MM.1S (cell line): Measurements from ENCODE around the gene PIP4K2A.
A peak's percentile ranks its signal among the peaks of the same experiment; 100 is the strongest.

Source experiments
- DNase-seq: peaks from one replicate; pipeline ENCODE4 v3.0.0-alpha.2; 2015
- H2AFZ ChIP-seq: fragments of 300-600 bp; sonication (generic); 2 replicates; pipeline ENCODE4 v1.6.0; 2016; ENCODE audit warnings: antibody characterized with exemption, low read length
- H3F3A ChIP-seq: fragments of 300-600 bp; sonication (generic); 2 replicates; pipeline ENCODE4 v1.6.1; 2016; ENCODE audit warnings: mild to moderate bottlenecking, antibody characterized with exemption, low read length, moderate library complexity, mixed read lengths; ENCODE audit not compliant: insufficient read depth
- H3K27ac ChIP-seq: fragments of 300-600 bp; sonication (generic); 2 replicates; pipeline ENCODE4 v1.5.1; 2016; ENCODE audit warnings: mild to moderate bottlenecking, low read length
- H3K27me3 ChIP-seq: fragments of 300-600 bp; sonication (generic); replicated peaks from 2 replicates; pipeline ENCODE4 v1.6.0; 2016; ENCODE audit warnings: low read length; ENCODE audit not compliant: insufficient read depth
- H3K36me3 ChIP-seq: fragments of 300-600 bp; sonication (generic); replicated peaks from 2 replicates; pipeline ENCODE4 v1.6.1; 2016; ENCODE audit warnings: mild to moderate bottlenecking, low read length, mixed read lengths; ENCODE audit not compliant: insufficient read depth
- H3K4me1 ChIP-seq: fragments of 300-600 bp; sonication (generic); 2 replicates; pipeline ENCODE4 v1.6.1; 2016; ENCODE audit warnings: low read length, mixed read lengths
- H3K4me2 ChIP-seq: fragments of 300-600 bp; sonication (generic); 2 replicates; pipeline ENCODE4 v1.6.0; 2016; ENCODE audit warnings: low read depth, low read length
- H3K4me3 ChIP-seq: fragments of 300-600 bp; sonication (generic); 2 replicates; pipeline ENCODE4 v1.5.1; 2016; ENCODE audit warnings: low read length, mixed read lengths
- H3K79me2 ChIP-seq: fragments of 300-600 bp; sonication (generic); 2 replicates; pipeline ENCODE4 v1.6.1; 2016; ENCODE audit warnings: mixed run types, low read length, mixed read lengths
- H3K9ac ChIP-seq: fragments of 300-600 bp; sonication (generic); 2 replicates; pipeline ENCODE4 v1.6.1; 2016; ENCODE audit warnings: low read length, mixed read lengths
- H3K9me2 ChIP-seq: fragments of 300-600 bp; sonication (generic); replicated peaks from 2 replicates; pipeline ENCODE4 v1.6.1; 2016; ENCODE audit warnings: mild to moderate bottlenecking, low read length, mixed read lengths; ENCODE audit not compliant: insufficient read depth
- H3K9me3 ChIP-seq: fragments of 300-600 bp; sonication (generic); replicated peaks from 2 replicates; pipeline ENCODE4 v1.6.1; 2016; ENCODE audit warnings: mild to moderate bottlenecking, low read length, mixed read lengths; ENCODE audit not compliant: insufficient read depth
- H4K20me1 ChIP-seq: fragments of 300-600 bp; sonication (generic); 2 replicates; pipeline ENCODE4 v1.6.1; 2016; ENCODE audit warnings: mild to moderate bottlenecking, low read length, moderate library complexity, mixed read lengths; ENCODE audit not compliant: insufficient read depth
- EZH2 ChIP-seq: fragments of 300-600 bp; sonication (generic); optimal IDR thresholded peaks from 2 replicates; pipeline ENCODE3; 2017; ENCODE audit warnings: low read depth, mild to moderate bottlenecking, antibody characterized with exemption, low read length, mixed read lengths
- EZH2phosphoT487 ChIP-seq: fragments of 300-600 bp; sonication (generic); IDR thresholded peaks from 2 replicates; pipeline ENCODE4 v1.6.1; 2018; ENCODE audit warnings: antibody characterized with exemption, low read length
- TF ChIP-seq, protein P1 (sequence below): fragments of 300-600 bp; sonication (generic); IDR thresholded peaks from 2 replicates; pipeline ENCODE4 v1.5.1; 2016; ENCODE audit warnings: antibody characterized with exemption, low read length, mixed read lengths

Gene PIP4K2A

DNA sequence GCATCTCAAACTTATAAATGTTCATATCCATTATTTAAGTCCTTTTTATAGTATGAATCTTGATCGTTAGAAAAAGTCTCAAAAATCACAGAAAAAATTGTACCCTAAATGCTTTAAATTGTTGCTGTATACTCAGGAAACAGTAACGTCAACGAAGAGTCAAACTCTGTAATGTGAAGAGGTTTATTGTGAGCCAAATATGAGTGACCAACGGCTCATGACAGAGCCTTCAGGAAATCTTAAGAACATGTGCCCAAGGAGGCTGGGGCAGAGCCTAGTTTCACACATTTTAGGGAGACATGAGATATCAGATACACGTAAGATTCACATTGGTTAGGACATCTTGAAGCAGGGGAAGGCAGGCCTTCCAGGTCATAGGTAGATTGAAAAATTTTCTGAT, 86.1 kb downstream of the PIP4K2A start:
- peaks cover 33% of the 10 kb centered on the region for H3K4me1 ChIP-seq
- H3K9ac ChIP-seq: no peak overlapping the region
- H3K4me2 ChIP-seq: peak overlapping the region; percentile 78; the same call in 1 of the 2 replicates
- H4K20me1 ChIP-seq: no peaks in the 10 kb centered on the region
- H3K27ac ChIP-seq: no peak overlapping the region
- H3K9me3 ChIP-seq: no peaks in the 10 kb centered on the region
- no peak overlapping the region for H2AFZ ChIP-seq
- peaks cover 80% of the 10 kb centered on the region for H3K79me2 ChIP-seq
- H3K36me3 ChIP-seq: no peaks in the 10 kb centered on the region
- H3K4me3 ChIP-seq: no peak overlapping the region
- H3K9me2 ChIP-seq: no peaks in the 10 kb centered on the region
- TF ChIP-seq EZH2phosphoT487: no peak
- TF ChIP-seq, protein P1, sequence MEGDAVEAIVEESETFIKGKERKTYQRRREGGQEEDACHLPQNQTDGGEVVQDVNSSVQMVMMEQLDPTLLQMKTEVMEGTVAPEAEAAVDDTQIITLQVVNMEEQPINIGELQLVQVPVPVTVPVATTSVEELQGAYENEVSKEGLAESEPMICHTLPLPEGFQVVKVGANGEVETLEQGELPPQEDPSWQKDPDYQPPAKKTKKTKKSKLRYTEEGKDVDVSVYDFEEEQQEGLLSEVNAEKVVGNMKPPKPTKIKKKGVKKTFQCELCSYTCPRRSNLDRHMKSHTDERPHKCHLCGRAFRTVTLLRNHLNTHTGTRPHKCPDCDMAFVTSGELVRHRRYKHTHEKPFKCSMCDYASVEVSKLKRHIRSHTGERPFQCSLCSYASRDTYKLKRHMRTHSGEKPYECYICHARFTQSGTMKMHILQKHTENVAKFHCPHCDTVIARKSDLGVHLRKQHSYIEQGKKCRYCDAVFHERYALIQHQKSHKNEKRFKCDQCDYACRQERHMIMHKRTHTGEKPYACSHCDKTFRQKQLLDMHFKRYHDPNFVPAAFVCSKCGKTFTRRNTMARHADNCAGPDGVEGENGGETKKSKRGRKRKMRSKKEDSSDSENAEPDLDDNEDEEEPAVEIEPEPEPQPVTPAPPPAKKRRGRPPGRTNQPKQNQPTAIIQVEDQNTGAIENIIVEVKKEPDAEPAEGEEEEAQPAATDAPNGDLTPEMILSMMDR: no peak
- TF ChIP-seq EZH2: no peak
- DNase-seq: no peak
- H3K27me3 ChIP-seq: no peaks in the 10 kb centered on the region
- H3F3A ChIP-seq: peaks cover 22% of the 10 kb centered on the region

DNA sequence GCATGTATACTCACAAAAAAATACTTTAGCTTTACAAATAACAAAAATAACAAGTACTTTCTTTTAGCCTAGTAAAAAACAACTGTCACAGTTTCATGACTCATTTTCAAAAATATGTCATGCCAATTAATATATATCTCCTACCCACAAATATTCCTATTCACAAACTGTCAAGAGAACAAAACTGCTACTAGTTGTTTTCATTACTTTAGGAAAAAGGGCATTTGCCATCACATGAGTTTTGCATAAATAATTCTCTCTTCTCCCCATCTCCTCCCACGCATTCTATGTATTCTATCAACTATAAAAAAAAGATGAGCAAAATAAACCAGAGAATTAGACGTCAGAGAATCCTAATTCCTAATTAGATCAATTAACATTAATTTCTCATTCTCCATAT, 87.6 kb downstream of the PIP4K2A start:
- Histone ChIP-seq H3K9me3 (no peaks in the 10 kb centered on the region), H3K27ac (no peak overlapping the region), H4K20me1 (no peaks in the 10 kb centered on the region), H3K9me2 (no peaks in the 10 kb centered on the region), H3K9ac (no peak overlapping the region), H3K4me3 (no peak overlapping the region), H3F3A (peaks cover 22% of the 10 kb centered on the region), H3K27me3 (no peaks in the 10 kb centered on the region), H2AFZ (no peak overlapping the region), H3K4me1 (peaks cover 32% of the 10 kb centered on the region), H3K4me2 (no peak overlapping the region), H3K79me2 (peaks cover 80% of the 10 kb centered on the region), H3K36me3 (no peaks in the 10 kb centered on the region)
- TF ChIP-seq EZH2 (no peak), EZH2phosphoT487 (no peak)
- TF ChIP-seq, protein P1: no peak
- DNase-seq: no peak

DNA sequence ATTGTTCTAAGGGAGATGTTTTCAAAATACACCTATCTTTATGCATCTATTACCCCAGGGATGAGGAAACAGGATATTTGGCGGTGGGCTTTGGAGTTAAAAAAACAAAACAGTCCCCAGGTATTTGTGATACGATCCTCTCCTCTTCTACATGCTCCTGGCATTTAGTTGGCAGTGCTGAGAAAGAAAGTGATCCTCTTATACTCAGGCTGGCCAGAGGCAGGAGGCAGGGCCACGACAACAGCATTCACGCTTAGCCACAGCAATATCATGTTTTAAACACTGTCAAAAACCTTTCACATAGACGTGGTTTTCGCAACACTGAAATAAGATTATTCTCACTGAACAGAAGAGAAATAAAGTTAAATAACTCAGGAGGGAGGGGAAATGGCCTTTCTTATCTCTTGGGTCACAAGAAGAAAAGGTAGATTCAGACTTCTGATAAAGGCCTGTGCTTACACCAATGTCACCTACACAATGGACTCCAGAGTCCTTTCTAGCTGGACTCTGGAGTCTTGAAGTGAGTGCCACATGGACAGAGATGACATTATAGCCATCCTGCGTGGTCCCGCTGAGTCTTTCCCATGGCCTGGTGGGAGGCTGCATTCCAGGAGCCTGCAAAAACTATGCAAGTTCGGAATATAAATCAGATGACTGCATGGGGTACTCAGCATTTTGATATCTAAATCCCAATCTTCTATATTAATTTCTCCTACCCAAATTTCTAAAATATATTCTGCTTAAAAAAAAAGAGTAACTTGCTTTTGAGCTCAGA, 88.7 kb downstream of the PIP4K2A start:
- Histone ChIP-seq H3K9ac (no peak overlapping the region), H3K4me3 (no peak overlapping the region), H4K20me1 (no peaks in the 10 kb centered on the region), H3F3A (peaks cover 18% of the 10 kb centered on the region), H3K9me2 (no peaks in the 10 kb centered on the region), H3K36me3 (no peaks in the 10 kb centered on the region), H3K9me3 (no peaks in the 10 kb centered on the region), H3K27ac (no peak overlapping the region), H3K79me2 (peaks cover 83% of the 10 kb centered on the region), H3K4me1 (peaks cover 21% of the 10 kb centered on the region), H3K4me2 (no peak overlapping the region), H3K27me3 (no peaks in the 10 kb centered on the region), H2AFZ (no peak overlapping the region)
- TF ChIP-seq EZH2 (no peak), EZH2phosphoT487 (no peak)
- TF ChIP-seq, protein P1: no peak
- no peak for DNase-seq
